Calu3 (cell line): ENCODE results near the gene TNFSF10. TPM values are rescaled to one million over a fixed set of nuclear protein-coding genes. Genes with fewer than 3 reads are reported as not detected.
"Not testable (repeated sequence)": the region's sequence is repeated elsewhere in the genome, so short reads cannot be mapped to it uniquely, and the experiment has no call there.

Experiments used
- BruUV-seq: library from RNA; stranded (reverse); fragments of 400-500 nt; replicated peaks from 2 replicates; lab custom pipeline; 2021; lab: Mats Ljungman, UMichigan
- CTCF ChIA-PET: fragments of 300-600 bp; sonication (Branson Sonifier 250); formaldehyde crosslinking; loops from one replicate; lab custom pipeline; 2022; ENCODE audit warnings: antibody characterized with exemption; lab: Charles Lee
- DNase-seq: peaks from one replicate; pipeline ENCODE4 v3.0.0; 2022
- H3K27ac Mint-ChIP-seq: one replicate; pipeline ENCODE4 v1.8.0; 2022; ENCODE audit warnings: mixed read lengths; ENCODE audit not compliant: unreplicated experiment
- H3K27me3 Mint-ChIP-seq: one replicate; pipeline ENCODE4 v1.8.0; 2022; ENCODE audit warnings: mixed read lengths; ENCODE audit not compliant: unreplicated experiment
- H3K36me3 Mint-ChIP-seq: one replicate; pipeline ENCODE4 v1.8.0; 2022; ENCODE audit warnings: mild to moderate bottlenecking, moderate library complexity, mixed read lengths; ENCODE audit not compliant: insufficient read depth, unreplicated experiment
- H3K4me1 Mint-ChIP-seq: one replicate; pipeline ENCODE4 v1.8.0; 2022; ENCODE audit warnings: mild to moderate bottlenecking, low read depth, mixed read lengths; ENCODE audit not compliant: unreplicated experiment
- H3K4me3 Mint-ChIP-seq: one replicate; pipeline ENCODE4 v1.8.0; 2022; ENCODE audit warnings: mild to moderate bottlenecking, low read depth, moderate library complexity, mixed read lengths; ENCODE audit not compliant: unreplicated experiment
- H3K9me3 Mint-ChIP-seq: one replicate; pipeline ENCODE4 v1.8.0; 2022; ENCODE audit warnings: low read depth, mixed read lengths; ENCODE audit not compliant: unreplicated experiment
- intact Hi-C: fragments of 100-400 bp; cut with micrococcal nuclease; formaldehyde crosslinking; loops from one replicate; pipeline ENCODE4 v1.10.0; 2022; ENCODE audit not compliant: unreplicated experiment
- total RNA-seq: library from RNA; stranded (reverse); gene quantifications from 2 replicates; pipeline ENCODE4 v1.2.3, GENCODE V29; 2022
- TF ChIP-seq, protein P1 (sequence below): fragments of 200-600 bp; IDR thresholded peaks from one replicate; pipeline ENCODE4 v1.8.0; 2022; ENCODE audit warnings: antibody characterized with exemption; ENCODE audit not compliant: unreplicated experiment

The TNFSF10 gene
- total RNA-seq, 1 experiment from 2014 or later: 41.4 TPM

DNA sequence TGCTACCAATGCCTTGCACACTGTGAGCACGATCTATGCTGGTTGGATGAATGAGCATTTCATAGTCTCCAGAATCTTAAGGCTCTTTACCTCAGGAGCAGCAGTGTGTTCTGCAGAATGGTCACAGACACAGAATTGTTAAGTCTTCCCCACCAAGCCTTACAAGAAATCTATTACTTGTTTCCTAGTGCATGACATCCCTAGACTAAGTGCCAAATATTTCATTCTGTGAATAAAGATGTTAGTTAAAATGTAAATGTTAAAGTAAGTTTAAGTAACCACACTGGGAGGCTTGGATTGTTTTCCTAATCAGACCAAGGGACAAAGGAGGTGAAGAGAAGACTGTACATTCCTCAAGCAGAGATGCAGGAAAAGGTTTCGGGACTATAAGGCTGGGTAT is 4.1 kb upstream of the TNFSF10 start:
- Mint-ChIP-seq H3K4me1 (peaks cover 21% of the 10 kb centered on the region), H3K9me3 (no peaks in the 10 kb centered on the region), H3K27ac (no peak overlapping the region), H3K36me3 (peaks cover 12% of the 10 kb centered on the region), H3K27me3 (no peaks in the 10 kb centered on the region), H3K4me3 (no peak overlapping the region)
- DNase-seq: no peak
- TF ChIP-seq, protein P1, sequence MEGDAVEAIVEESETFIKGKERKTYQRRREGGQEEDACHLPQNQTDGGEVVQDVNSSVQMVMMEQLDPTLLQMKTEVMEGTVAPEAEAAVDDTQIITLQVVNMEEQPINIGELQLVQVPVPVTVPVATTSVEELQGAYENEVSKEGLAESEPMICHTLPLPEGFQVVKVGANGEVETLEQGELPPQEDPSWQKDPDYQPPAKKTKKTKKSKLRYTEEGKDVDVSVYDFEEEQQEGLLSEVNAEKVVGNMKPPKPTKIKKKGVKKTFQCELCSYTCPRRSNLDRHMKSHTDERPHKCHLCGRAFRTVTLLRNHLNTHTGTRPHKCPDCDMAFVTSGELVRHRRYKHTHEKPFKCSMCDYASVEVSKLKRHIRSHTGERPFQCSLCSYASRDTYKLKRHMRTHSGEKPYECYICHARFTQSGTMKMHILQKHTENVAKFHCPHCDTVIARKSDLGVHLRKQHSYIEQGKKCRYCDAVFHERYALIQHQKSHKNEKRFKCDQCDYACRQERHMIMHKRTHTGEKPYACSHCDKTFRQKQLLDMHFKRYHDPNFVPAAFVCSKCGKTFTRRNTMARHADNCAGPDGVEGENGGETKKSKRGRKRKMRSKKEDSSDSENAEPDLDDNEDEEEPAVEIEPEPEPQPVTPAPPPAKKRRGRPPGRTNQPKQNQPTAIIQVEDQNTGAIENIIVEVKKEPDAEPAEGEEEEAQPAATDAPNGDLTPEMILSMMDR: no peak
- intact Hi-C loops: no loop called here
- CTCF ChIA-PET: interaction anchor here (0.7 kb wide), 1 partner anchor 22 kb away, joined by 3 read pairs; no protein-coding TSS in a partner anchor
- BruUV-seq: no TSS peak

DNA sequence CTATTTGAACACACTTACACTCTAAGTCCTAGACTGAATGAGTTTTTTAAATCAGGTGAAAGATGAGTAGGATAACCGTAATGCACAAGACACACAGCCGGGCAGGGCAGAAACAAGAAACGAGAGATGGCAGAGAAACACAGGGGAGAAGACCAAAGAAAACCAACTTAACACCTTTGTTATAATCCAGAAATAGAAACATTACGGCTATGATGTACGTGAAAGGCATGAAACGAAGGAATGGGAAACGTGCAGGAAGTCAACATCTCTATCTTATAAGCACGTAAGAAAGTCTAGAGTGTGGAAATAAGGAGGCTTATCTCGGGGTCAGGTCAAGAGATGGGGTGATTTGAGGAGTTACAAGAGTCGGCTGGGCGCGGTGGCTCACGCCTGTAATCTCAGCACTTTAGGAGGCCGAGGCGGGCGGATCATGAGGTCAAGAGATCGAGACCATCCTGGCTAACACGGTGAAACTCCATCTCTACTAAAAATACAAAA is 1.9 kb upstream of the TNFSF10 start:
- TF ChIP-seq, protein P1: no peak
- DNase-seq: no peak
- peaks cover 12% of the 10 kb centered on the region for H3K36me3 Mint-ChIP-seq
- H3K4me3 Mint-ChIP-seq: no peak overlapping the region
- no peaks in the 10 kb centered on the region for H3K9me3 Mint-ChIP-seq
- intact Hi-C loops: no loop called here
- H3K27ac Mint-ChIP-seq: no peak overlapping the region
- peaks cover 36% of the 10 kb centered on the region for H3K4me1 Mint-ChIP-seq
- no peaks in the 10 kb centered on the region for H3K27me3 Mint-ChIP-seq
- CTCF ChIA-PET: interaction anchor here (0.6 to 0.7 kb wide), 2 partner anchors 585 to 684 kb away, joined by 3 to 4 read pairs; no protein-coding TSS in a partner anchor
- no TSS peak for BruUV-seq

DNA sequence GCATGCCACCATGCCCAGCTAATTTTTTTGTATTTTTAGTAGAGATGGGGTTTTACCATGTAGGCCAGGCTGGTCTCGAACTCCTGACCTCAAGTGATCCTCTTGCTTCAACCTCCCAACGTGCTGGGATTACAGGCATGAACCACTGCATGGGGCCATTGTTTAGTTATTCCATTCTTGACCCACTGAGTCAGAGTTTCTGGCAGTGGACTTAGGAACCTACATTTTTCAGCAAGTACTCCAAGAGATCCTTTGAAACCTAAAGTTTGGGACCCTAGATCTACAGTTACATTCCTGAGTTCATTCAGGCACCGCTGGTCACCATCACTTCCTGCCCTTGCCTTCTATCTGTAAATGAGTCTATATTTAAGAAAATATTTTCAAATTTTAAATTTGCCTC is 1.4 kb upstream of the TNFSF10 start:
- Mint-ChIP-seq H3K27me3 (no peaks in the 10 kb centered on the region), H3K4me3 (no peak overlapping the region), H3K4me1 (peaks cover 36% of the 10 kb centered on the region), H3K9me3 (no peaks in the 10 kb centered on the region), H3K36me3 (peaks cover 12% of the 10 kb centered on the region), H3K27ac (peak overlapping the region; percentile 73)
- TF ChIP-seq, protein P1: no peak
- DNase-seq: no peak
- CTCF ChIA-PET: interaction anchor here (1.2 kb wide), 1 partner anchor 33 kb away, joined by 5 read pairs; no protein-coding TSS in a partner anchor
- BruUV-seq: no TSS peak
- intact Hi-C loops: no loop called here

DNA sequence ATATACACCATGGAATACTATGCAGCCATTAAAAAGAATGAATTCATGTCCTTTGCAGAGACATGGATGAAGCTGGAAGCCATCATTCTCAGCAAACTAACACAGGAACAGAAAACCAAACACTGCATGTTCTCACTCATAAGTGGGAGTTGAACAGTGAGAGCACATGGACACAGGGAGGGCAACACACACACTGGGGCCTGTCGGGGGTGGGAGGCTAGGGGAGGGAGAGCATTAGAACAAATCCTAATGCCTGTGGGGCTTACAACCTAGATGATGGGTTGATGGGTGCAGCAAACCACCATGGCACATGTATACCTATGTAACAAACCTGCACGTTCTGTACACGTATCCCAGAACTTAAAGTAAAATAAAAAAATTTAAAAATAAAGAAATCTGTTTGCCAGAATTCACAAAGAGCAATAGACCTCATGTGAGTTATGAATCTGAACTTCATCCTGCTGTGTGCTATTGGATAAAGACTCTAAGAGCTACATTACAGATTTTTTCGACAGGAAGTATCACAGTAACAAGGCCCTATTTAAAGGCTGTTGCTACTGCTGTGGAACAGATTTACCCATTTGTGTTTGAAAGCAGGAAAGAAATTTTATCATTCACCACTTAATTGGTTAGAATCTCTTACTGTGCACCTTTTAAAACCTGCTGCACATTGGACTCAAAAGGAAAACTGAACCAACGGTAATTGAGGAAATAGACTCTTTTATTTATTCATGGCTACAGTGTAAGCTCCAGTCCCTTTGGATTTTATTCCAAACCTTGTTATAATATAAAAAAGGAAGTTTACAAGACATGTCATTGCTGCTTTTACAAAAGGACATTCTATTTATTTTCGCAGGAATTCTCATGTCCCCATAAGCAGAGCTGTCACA is 1.1 kb downstream of the TNFSF10 start:
- DNase-seq, H3K27me3 Mint-ChIP-seq, BruUV-seq, H3K9me3 Mint-ChIP-seq: not testable (repeated sequence)
- Mint-ChIP-seq H3K4me1 (peaks cover 48% of the 10 kb centered on the region), H3K27ac (peak overlapping the region; percentile 73), H3K4me3 (peak overlapping the region; percentile 76), H3K36me3 (peaks cover 12% of the 10 kb centered on the region)
- CTCF ChIA-PET: interaction anchor here (0.6 to 4.4 kb wide), 4 partner anchors 73 to 215 kb away, joined by 4 to 36 read pairs (median 6); no protein-coding TSS in a partner anchor
- intact Hi-C loops: loop anchor here (2.0 kb wide), 1 partner anchor 73 kb away; no protein-coding TSS in a partner anchor
